Progenitor cell of endocrine pancreas (in vitro differentiated cells): Measurements from ENCODE around the gene RALB. TPM values are rescaled to one million over a fixed set of nuclear protein-coding genes. Genes with fewer than 3 reads are reported as not detected.

ENCODE experiments used
- DNase-seq: peaks from one replicate; pipeline ENCODE4 v3.0.0; 2021; ENCODE audit warnings: low spot score; ENCODE audit not compliant: unreplicated experiment
- H3K27ac Mint-ChIP-seq: 2 replicates; pipeline ENCODE4 v1.8.0; 2021; ENCODE audit warnings: mild to moderate bottlenecking, moderate library complexity, mixed read lengths
- H3K27me3 Mint-ChIP-seq: 2 replicates; pipeline ENCODE4 v1.8.0; 2021; ENCODE audit warnings: mixed read lengths
- H3K36me3 Mint-ChIP-seq: 2 replicates; pipeline ENCODE4 v1.8.0; 2022; ENCODE audit warnings: mixed read lengths; ENCODE audit not compliant: insufficient read depth
- H3K4me1 Mint-ChIP-seq: 2 replicates; pipeline ENCODE4 v1.8.0; 2021; ENCODE audit warnings: low read depth, mixed read lengths
- H3K4me3 Mint-ChIP-seq: 2 replicates; pipeline ENCODE4 v1.8.0; 2021; ENCODE audit warnings: low read depth, mild to moderate bottlenecking, moderate library complexity, mixed read lengths
- H3K9me3 Mint-ChIP-seq: 2 replicates; pipeline ENCODE4 v1.8.0; 2021; ENCODE audit warnings: low read depth, mixed read lengths
- total RNA-seq: library from RNA; stranded (reverse); gene quantifications from 2 replicates; pipeline ENCODE4 v1.2.1, GENCODE V29; 2021
- TF ChIP-seq, protein P1 (sequence below): fragments of 200-600 bp; sonication (generic); IDR thresholded peaks from one replicate; pipeline ENCODE4 v1.5.0; 2021; ENCODE audit warnings: antibody characterized with exemption, mild to moderate bottlenecking; ENCODE audit not compliant: unreplicated experiment

The RALB gene
- total RNA-seq, 1 donor from 2014 or later, result 30.5 TPM

DNA sequence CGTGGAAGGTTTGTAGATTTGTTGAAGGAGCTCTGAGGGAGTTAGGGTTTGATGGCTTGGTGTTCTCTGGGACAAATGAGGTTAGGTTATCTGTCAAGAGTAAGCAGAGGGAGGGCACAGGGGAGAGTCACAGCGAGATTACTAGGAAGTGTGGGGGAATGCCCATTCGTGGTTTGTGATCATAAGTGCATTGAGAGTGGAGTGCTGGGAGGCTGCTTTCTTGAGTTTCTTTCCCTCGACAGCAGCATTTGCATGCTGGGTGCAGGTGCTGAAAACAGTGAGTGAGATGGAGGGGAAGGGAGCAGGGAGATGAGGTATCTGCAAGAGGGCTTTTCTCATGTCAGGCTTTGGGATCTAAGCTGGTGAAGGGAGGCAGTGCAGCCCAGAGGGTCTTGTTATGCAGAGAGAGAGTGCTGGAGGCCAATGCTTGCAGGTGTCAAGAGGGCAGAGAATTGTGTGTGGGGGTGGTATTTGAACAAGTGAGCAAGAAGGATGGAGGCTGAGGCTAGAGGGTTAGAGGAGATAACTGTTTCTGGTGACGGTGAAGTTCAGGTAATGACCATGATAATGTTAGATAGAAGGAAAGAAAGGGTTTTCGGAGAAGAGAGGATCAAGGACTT is 8.8 kb downstream of the RALB start:
- no peaks in the 10 kb centered on the region for H3K4me1 Mint-ChIP-seq
- no peaks in the 10 kb centered on the region for H3K27me3 Mint-ChIP-seq
- no peak for DNase-seq
- no peak overlapping the region for H3K27ac Mint-ChIP-seq
- peaks cover 12% of the 10 kb centered on the region for H3K36me3 Mint-ChIP-seq
- no peak overlapping the region for H3K4me3 Mint-ChIP-seq
- H3K9me3 Mint-ChIP-seq, result peaks cover 12% of the 10 kb centered on the region
- TF ChIP-seq, protein P1, sequence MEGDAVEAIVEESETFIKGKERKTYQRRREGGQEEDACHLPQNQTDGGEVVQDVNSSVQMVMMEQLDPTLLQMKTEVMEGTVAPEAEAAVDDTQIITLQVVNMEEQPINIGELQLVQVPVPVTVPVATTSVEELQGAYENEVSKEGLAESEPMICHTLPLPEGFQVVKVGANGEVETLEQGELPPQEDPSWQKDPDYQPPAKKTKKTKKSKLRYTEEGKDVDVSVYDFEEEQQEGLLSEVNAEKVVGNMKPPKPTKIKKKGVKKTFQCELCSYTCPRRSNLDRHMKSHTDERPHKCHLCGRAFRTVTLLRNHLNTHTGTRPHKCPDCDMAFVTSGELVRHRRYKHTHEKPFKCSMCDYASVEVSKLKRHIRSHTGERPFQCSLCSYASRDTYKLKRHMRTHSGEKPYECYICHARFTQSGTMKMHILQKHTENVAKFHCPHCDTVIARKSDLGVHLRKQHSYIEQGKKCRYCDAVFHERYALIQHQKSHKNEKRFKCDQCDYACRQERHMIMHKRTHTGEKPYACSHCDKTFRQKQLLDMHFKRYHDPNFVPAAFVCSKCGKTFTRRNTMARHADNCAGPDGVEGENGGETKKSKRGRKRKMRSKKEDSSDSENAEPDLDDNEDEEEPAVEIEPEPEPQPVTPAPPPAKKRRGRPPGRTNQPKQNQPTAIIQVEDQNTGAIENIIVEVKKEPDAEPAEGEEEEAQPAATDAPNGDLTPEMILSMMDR, result no peak

DNA sequence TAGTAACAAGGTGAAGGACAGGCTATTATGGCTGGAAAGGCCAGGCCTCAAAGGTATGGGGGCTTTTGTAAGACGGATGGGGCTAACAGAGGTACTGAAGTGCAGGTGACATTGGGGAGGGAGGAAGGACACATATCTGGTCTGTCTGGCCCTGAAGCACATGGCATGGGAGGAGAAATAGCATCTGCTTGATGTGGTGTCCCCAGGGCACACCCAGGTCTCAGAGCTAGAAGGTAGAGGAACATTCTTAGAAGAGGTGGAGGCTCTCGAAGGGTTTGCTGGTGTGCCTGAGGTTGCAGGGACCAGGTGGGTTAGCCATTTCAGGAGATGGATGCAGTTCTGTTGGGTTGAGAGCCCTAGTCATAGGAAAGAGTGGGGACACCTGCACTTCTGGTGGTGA is 9.5 kb downstream of the RALB start:
- peaks cover 12% of the 10 kb centered on the region for H3K36me3 Mint-ChIP-seq
- H3K4me1 Mint-ChIP-seq, result no peaks in the 10 kb centered on the region
- peaks cover 12% of the 10 kb centered on the region for H3K9me3 Mint-ChIP-seq
- no peaks in the 10 kb centered on the region for H3K27me3 Mint-ChIP-seq
- DNase-seq, result no peak
- no peak overlapping the region for H3K27ac Mint-ChIP-seq
- TF ChIP-seq, protein P1, result no peak
- no peak overlapping the region for H3K4me3 Mint-ChIP-seq

DNA sequence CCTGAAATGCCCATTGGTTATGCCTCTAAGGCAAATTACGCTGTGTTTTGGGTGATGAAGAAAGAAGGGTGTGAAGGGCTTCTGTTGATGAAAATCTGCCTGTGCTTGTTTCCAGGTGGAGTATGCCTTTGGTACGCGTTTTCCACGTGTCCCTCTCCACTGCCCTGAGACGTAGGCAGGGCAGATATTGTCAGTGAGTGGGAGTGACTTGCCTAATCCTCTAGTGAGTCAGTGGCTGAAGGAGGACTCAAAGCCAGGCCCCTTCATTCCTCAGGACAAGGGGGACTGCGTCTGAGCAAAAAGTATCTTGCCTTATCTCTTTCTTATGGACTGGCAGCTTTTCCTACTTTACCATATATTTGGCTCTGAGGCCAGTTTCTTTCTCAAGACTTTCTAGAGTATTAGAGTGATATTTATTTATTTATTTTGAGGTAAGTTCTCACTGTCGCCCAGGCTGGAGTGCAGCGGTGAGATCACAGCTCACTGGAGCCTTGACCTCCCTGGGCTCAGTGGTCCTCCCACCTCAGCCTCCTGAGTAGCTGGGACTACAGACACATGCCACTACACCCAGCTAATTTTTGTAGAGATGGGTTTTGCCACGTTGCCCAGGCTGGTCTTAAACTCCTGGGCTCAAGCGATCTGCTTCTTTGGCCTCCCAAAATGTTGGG is 10.2 kb downstream of the RALB start:
- TF ChIP-seq, protein P1, result no peak
- H3K36me3 Mint-ChIP-seq, result peaks cover 12% of the 10 kb centered on the region
- no peak for DNase-seq

DNA sequence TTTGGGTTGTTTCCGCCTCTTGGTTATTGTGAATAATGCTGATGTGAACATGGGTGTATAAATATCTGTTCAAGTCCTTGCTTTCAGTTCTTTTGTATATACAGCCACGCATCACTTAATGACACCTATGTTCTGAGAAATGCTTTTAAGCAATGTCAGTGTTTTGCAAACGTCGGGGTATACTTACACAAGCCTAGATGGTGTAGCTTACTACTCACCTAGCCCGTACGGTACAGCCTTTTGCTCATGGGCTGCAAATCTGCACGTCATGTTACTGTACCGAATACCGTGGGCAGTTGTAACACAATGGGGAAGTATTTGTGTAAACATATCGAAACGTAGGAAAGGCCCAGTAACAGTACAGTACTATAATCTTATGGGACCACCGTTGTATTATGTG is 12.4 kb downstream of the RALB start:
- H3K27me3 Mint-ChIP-seq, result no peaks in the 10 kb centered on the region
- peaks cover under 1% of the 10 kb centered on the region for H3K4me1 Mint-ChIP-seq

More for the DNA sequence above, 10.2 kb downstream of the RALB start:
- Mint-ChIP-seq H3K4me3 (no peak overlapping the region), H3K9me3 (peaks cover 12% of the 10 kb centered on the region), H3K27me3 (no peaks in the 10 kb centered on the region), H3K27ac (no peak overlapping the region), H3K4me1 (no peaks in the 10 kb centered on the region)

DNA sequence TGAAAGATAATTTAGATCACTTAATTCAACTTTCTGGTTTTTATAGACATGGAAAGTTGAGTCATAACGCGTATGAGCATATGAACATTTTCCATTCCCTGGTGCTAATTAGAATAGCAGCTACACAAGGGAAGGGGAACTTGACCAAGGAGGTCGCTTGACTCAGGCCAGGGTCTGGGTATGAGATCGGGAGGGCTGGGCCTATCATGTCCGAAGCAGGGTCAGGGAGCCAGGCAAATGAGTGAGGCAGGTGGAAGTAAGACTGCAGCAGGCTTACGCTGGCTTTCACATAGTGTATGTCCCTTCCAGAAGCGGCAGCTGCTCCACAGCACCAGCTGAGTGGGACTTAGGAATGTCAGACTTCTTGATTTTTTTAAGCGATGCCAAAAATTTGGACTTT is 14.7 kb downstream of the RALB start:
- H3K4me1 Mint-ChIP-seq, result peaks cover 5% of the 10 kb centered on the region
- no peak for DNase-seq
- H3K27me3 Mint-ChIP-seq, result no peaks in the 10 kb centered on the region

More for the DNA sequence above, 12.4 kb downstream of the RALB start:
- Mint-ChIP-seq H3K4me3 (no peak overlapping the region), H3K9me3 (peaks cover 8% of the 10 kb centered on the region), H3K27ac (no peak overlapping the region), H3K36me3 (peaks cover 10% of the 10 kb centered on the region)
- TF ChIP-seq, protein P1, result no peak
- no peak for DNase-seq

More for the DNA sequence above, 14.7 kb downstream of the RALB start:
- Mint-ChIP-seq H3K9me3 (no peaks in the 10 kb centered on the region), H3K4me3 (no peak overlapping the region), H3K27ac (no peak overlapping the region), H3K36me3 (peaks cover 7% of the 10 kb centered on the region)
- TF ChIP-seq, protein P1, result no peak
